Choroid plexus epithelial cell (primary cell): ENCODE results near the gene KLK2.
A peak's percentile ranks its signal among the peaks of the same experiment; 100 is the strongest.
"Not testable (repeated sequence)": the region's sequence is repeated elsewhere in the genome, so short reads cannot be mapped to it uniquely, and the experiment has no call there.

Source experiments
- DNase-seq: peaks from one replicate; pipeline ENCODE4 v3.0.0-alpha.2; 2010; ENCODE audit warnings: low read depth
- H3K4me3 ChIP-seq: 2 replicates; pipeline ENCODE4 v1.5.1; 2011; ENCODE audit warnings: low read depth, mild to moderate bottlenecking, control low read depth, low read length, moderate library complexity
- TF ChIP-seq, protein P1 (sequence below): conservative IDR thresholded peaks from 2 replicates; pipeline ENCODE4 v1.5.1; 2011; ENCODE audit warnings: low read depth, mild to moderate bottlenecking, control low read depth, inconsistent platforms, low read length, moderate library complexity

The KLK2 gene

DNA sequence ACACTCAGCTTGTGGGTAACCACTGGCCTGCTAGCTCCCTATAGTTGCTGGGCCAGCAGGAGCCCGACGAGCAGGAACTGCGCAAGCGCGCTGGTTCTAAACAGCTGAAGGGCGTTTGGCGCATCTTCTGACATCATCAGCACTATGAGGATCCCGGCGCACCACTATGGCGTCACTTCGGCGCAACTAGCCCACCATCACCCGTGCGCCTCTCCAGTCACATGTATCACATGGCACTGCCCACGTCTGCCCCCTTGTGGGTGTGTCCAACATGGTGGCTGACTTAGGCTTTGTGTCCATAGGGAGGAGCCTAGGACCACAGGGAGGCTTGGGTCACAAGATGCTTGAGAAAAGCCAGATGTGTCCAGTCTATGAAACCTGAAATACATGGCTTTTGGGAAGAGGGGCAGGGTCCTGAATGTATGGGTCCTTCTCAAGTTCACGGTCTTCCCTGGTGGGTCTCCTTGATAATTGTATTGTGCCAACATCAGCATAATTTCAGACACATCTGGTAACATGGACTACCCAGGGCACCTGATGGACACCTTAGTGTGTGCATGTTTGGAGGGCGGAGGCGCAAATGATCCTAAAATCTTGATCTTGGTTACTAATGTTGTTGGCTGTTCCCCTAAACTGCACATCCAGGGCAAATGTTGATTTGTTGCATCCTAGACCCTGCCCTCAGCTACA is 20.0 kb downstream of the KLK2 start:
- TF ChIP-seq, protein P1, sequence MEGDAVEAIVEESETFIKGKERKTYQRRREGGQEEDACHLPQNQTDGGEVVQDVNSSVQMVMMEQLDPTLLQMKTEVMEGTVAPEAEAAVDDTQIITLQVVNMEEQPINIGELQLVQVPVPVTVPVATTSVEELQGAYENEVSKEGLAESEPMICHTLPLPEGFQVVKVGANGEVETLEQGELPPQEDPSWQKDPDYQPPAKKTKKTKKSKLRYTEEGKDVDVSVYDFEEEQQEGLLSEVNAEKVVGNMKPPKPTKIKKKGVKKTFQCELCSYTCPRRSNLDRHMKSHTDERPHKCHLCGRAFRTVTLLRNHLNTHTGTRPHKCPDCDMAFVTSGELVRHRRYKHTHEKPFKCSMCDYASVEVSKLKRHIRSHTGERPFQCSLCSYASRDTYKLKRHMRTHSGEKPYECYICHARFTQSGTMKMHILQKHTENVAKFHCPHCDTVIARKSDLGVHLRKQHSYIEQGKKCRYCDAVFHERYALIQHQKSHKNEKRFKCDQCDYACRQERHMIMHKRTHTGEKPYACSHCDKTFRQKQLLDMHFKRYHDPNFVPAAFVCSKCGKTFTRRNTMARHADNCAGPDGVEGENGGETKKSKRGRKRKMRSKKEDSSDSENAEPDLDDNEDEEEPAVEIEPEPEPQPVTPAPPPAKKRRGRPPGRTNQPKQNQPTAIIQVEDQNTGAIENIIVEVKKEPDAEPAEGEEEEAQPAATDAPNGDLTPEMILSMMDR: no peak
- no peak for DNase-seq
- no peak overlapping the region for H3K4me3 ChIP-seq

DNA sequence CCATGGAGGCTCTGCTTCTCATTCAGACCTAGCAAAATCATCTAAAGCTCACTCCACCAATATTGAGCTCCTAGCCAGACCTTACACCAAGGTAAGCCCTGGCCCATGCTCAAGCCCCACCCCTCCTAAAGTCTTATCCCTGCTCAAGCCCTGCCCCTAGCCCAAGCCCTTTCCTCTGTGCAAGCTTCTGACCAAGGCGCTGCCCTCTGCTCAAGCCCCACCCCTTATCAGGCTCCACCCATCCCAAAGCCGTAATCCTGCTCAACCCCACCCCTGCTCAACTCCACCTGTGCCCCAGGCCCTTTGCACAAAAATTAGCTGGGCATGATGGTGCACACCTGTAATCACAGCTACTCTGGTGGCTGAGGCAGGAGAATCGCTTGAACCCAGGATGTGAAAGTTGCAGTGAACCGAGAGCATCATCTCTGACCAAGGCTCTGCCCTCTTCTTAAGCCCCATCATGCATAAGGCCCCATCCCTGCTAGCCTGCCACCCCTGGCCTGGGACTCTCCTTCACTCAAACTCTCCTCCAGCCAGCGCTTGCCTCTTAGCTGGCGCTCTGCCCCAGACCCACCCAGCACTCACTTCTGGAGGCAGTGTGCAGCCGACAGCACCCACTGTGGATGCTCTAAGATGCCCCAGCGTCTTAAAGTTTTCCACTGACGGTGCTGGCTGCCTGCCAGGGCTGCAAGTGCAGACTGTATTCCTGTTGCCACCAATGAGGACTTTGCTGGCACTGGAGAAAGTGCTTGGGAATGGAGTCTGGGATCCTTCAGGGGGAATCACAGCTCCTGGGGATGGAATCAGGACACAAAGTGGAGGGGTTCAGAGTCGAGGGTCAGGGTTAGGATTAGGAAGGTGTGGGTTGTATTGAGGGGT is 21.5 kb downstream of the KLK2 start:
- no peak overlapping the region for H3K4me3 ChIP-seq
- TF ChIP-seq, protein P1: no peak
- DNase-seq: no peak

DNA sequence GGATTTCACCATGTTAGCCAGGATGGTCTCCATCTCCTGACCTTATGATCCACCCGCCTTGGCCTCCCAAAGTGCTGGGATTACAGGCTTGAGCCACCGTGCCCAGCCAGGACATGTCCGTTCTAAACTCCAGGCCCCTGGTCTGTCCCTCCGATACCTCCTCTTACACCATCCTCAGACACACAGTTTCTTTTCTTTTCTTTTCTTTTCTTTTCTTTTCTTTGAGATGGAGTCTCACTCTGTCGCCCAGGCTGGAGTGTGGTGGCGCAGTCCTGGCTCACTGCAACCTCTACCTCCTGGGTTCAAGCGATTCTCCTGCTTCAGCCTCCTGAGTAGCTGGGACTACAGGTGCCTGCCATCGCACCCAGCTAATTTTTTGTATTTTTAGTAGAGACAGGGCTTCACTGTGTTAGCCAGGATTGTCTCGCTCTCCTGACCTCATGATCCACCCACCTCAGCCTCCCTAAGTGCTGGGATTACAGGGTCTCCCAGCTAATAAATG is 22.9 kb downstream of the KLK2 start:
- not testable (repeated sequence) for DNase-seq, H3K4me3 ChIP-seq

DNA sequence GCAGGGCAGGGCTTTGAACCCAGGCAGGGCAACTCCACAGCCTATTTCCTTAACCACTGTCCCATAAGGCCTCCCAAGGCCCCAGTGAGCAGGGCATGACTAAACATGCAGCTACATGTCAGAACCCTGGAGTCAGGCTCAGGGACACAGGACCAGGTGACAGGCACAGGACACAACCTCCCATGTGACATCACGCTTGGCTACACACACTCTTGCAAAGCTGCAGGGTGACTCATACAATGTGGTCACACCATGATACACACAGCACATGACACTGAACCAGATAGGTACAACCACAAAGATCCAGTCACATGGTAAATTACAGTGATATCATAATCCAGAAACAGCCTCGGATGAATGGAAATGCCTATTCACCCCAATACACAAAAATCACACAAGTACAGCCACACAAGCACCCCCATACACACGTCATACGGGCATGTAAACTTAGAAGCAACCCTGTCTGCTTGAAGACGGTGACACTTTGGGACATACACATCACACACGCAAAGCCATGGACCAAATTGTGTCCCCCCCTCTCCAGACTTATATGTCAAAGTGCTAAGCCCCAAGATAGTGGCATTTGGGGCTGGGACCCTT is 23.5 kb downstream of the KLK2 start:
- peak; percentile 43 for DNase-seq
- TF ChIP-seq, protein P1: no peak
- no peak overlapping the region for H3K4me3 ChIP-seq

DNA sequence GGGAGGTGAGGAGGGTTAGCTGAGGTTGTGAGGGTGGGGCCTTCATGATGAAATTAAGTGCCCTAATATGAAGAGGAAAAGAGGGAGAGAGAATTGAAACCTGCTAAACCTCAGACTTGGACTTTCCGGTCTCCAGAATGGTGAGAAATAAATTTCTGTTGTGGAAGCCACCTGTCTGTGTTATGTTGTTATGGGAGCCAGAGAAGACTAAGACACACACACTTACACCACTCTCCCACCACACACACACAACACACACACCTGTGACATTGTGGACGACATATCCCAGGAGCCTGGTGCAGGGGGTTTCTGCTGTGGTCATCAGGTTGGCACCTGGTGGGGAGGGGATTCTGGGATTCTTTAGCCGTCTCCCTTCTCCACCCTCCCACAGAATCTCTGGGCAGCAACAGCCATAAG is 24.0 kb downstream of the KLK2 start:
- no peak overlapping the region for H3K4me3 ChIP-seq
- no peak for DNase-seq
- TF ChIP-seq, protein P1: no peak

DNA sequence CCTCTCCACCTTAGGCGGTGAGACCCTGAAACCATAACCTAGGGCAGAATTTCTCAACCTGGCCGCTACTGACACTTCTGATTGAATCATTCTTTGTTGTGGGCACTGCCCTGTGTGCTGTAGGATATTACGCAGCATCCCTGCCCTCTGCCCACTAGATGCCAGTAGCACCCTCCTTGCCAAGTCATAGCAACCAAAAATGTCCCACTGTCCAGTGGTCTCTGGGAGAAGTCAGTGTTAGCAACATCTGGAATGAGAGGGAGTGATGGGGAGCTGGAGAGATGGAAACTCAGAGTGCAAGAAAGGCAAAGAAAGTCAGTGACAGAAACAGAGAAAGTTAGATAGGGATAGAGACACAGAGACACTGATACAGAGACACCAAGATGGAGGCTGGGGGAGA is 24.4 kb downstream of the KLK2 start:
- TF ChIP-seq, protein P1: no peak
- H3K4me3 ChIP-seq: no peak overlapping the region
- DNase-seq: no peak

DNA sequence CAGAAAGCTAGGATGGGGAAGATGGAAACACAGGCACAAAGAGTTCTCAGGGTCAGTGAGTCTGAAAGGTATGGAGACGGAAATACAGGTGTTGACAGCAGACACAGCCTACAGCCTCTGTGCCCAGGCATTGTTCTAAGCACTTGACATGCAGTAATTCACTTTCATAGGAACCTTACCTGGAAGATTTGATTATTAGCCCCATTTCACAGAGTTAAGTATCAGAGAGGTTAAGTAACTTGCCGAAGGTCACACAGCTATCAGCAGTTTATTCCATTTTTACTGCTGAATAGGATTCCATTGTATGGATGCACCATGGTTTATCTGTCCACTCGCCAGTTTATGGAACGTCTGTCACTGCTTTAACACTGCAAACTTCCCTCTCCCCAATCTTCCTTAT is 24.8 kb downstream of the KLK2 start:
- no peak for DNase-seq
- H3K4me3 ChIP-seq: no peak overlapping the region
- TF ChIP-seq, protein P1: no peak
